Middle frontal gyrus (tissue), 1 donor: ENCODE data around the gene XRN2.

Experiments used
- DNase-seq: peaks from one replicate; pipeline ENCODE4 v3.0.0-alpha.2; 2015; ENCODE audit warnings: low spot score; ENCODE audit errors: extremely low spot score

Gene XRN2

GRCh38 chr20:21384308-21384892 is 81.3 kb downstream of the XRN2 start:
- no peak for DNase-seq

GRCh38 chr20:21386111-21386510 is 83.0 kb downstream of the XRN2 start:
- DNase-seq = no peak

- no peak for DNase-seq
These were observed 84.4 kb downstream of the XRN2 start for GRCh38 chr20:21387528-21387927.

GRCh38 chr20:21388566-21388965 is 85.4 kb downstream of the XRN2 start:
- no peak for DNase-seq

GRCh38 chr20:21389368-21389767 is 86.2 kb downstream of the XRN2 start:
- DNase-seq = no peak

GRCh38 chr20:21390768-21391167 is 87.6 kb downstream of the XRN2 start:
- no peak for DNase-seq

- DNase-seq = no peak
These were observed 88.2 kb downstream of the XRN2 start for GRCh38 chr20:21391185-21391971.

GRCh38 chr20:21391972-21392352 is 88.8 kb downstream of the XRN2 start:
- no peak for DNase-seq

- DNase-seq = no peak
These were observed 90.0 kb downstream of the XRN2 start for GRCh38 chr20:21393166-21393565.

- DNase-seq = no peak
These were observed 90.8 kb downstream of the XRN2 start for GRCh38 chr20:21393816-21394519.

GRCh38 chr20:21394551-21394950 is 91.4 kb downstream of the XRN2 start:
- DNase-seq = no peak

- no peak for DNase-seq
These were observed 92.0 kb downstream of the XRN2 start for GRCh38 chr20:21395051-21395665.

GRCh38 chr20:21395666-21396598 is 92.8 kb downstream of the XRN2 start:
- DNase-seq = no peak

- no peak for DNase-seq
These were observed 93.6 kb downstream of the XRN2 start for GRCh38 chr20:21396599-21397340.

- DNase-seq = no peak
These were observed 94.4 kb downstream of the XRN2 start, which contains the start of gene NKX2-4 for GRCh38 chr20:21397341-21398108. Gene NKX2-4, minus strand, starts transcription at chr20:21397526. Its CDS starts 127 bp downstream, at chr20:21397399.

GRCh38 chr20:21398109-21399004 is 95.2 kb downstream of the XRN2 start:
- no peak for DNase-seq

GRCh38 chr20:21399005-21399475 is 95.9 kb downstream of the XRN2 start:
- DNase-seq = no peak

GRCh38 chr20:21411725-21412124 is 108.6 kb downstream of the XRN2 start:
- no peak for DNase-seq
